GM19463 (cell line): Measurements from ENCODE around the gene ZIC4.

Experiments used
- ATAC-seq: cut with Tn5 transposase; IDR thresholded peaks from one replicate; pipeline ENCODE4 v1.9.1; 2021; ENCODE audit warnings: mild to moderate bottlenecking, moderate library complexity; ENCODE audit not compliant: unreplicated experiment

ZIC4 gene

DNA sequence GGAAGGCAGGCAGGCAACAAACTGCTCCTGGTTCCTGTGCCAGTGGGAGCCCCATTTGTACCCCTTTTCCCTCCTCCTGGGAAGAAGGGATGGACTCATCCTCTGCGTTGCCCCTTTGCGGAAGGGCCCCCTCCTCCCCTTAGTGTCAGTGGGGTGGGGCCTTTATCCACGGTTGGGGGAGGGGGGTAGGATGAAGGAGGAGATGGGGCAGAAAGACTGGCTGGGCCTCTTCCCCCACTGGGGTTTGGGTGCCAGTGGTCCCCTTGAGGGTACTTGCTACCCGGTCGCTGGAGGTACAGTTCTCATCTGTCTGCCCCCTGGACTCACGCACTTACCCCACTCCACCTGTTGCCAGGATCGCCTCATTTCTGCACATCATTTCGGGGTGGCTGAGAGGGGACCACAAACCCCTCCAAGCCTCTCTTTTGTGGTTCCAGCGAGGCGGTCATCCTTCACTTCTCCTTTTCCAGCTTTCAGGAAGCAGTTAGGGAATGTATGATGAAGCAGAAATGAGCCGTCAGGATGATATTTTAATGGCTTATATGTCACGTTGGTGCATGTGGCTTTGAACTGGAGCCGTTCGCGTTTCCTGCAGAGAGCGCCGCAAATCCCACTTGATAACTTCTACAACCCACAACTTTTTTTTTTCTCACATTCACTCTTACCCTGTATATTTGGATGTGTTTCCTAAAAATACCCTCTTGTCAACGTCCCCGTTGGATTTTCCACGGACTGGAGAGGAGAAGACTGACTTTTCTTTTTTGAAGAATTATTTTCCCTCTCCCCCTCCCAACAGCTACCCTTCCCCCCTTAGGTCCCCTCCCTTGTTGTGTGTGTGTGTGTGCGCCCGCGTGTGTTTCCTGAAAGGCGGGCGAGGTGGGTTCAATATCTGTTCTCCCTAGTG, at the start of gene ZIC4:
ZIC4 (minus strand) TSS at position 516 of the 904 bp plus-strand sequence. CDS start 3,746 bp downstream, outside the sequence.
- no peak for ATAC-seq

DNA sequence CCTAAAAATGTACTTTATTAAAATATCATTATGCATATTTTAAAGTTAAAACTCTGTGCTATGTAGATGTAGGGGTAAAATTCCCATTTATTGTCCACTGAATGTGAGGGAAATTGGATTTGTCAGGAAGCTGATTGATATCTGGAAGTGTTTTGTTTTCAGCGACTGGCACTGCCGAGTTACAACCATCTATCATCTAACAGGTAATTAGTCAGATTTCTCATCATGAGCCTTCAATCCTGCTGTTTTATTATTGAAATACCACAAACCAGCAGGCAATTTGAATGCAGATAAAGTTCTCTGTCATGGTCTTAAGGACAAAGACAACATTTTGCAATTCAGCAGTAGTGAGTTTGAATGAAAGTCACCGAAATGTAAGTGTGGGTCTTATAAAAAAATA, 43.3 kb upstream of the ZIC4 start:
- no peak for ATAC-seq

DNA sequence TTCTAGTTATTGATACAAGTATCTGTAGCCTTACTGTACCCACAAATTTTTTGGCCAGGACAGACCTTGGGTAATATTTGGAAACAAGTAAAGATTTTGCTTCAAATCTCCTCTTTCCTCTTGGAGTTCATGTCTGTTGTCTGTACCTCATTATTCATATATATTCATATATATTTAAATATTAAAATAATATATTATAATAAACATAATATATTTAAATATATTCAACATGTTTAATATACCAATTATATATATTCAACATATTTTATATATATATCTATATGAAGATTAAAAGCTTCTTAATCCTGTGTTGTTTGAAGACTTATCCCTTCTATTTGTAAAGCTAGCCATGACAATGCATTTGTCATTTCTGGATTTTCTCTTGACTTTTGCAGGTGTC, 40.9 kb upstream of the ZIC4 start:
- ATAC-seq = no peak

- no peak for ATAC-seq
Measured at GRCh38 chr3:147431751-147432150, 25.4 kb upstream of the ZIC4 start.

DNA sequence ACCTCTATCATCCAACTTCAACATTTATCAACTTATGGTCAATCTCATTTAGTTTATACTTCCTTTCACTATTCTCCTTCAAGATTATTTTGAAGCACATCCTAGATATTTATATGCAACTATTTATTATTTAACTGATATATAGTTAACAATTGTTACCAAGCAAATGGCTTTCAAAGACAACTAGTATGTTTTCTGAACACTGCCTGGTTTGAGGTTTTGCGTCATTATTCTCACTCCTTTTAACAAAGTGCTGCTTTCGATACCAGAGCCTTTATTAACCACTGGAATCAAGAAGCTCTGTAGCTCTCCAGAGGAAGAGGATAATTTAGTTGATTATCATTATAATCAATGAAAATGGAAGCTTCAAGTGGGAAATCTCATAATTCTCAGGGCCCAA, 22.4 kb upstream of the ZIC4 start:
- ATAC-seq = no peak

- no peak for ATAC-seq
Measured at GRCh38 chr3:147428326-147428725, 22.0 kb upstream of the ZIC4 start.

- ATAC-seq = no peak
Measured at GRCh38 chr3:147427746-147428145, 21.4 kb upstream of the ZIC4 start.

DNA sequence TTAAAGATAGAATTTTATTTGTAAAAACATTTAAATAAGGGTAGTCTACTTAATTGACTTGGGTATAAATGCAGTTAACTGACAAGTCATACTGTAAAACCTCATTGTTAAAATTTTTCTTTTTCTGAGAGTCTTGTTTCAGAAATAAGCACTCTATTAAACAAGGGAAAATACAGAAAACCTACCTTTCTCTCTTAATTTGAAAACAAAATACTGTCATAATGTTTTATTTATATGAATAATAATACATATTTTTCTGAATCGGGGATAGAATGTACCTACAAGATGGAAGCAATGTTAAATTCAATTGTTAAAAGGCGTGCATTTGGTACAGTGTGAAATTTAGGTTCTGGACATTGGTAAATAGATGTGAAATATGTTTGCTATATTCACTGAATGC, 20.6 kb upstream of the ZIC4 start:
- no peak for ATAC-seq

DNA sequence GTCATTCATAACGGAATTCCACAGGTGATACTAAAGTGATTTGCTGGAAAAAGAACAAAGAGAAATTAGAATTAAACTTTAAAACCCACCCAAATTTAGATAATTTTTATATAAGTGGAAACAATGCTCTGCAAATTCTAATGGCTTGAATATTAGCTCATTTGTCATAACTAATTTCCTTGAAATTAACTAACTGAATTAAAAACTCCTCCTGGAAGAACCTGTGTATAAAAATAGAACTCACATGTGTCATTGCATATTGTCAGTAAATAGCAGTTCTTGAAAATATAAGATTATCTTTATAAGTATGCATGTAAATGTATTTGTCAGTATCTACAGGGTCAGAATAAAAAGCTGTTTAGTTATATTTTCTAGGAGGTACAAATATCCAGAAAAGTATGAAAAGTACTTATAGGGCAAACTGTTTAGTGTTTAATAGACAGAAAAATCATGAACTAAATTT, 19.1 kb upstream of the ZIC4 start:
- no peak for ATAC-seq

DNA sequence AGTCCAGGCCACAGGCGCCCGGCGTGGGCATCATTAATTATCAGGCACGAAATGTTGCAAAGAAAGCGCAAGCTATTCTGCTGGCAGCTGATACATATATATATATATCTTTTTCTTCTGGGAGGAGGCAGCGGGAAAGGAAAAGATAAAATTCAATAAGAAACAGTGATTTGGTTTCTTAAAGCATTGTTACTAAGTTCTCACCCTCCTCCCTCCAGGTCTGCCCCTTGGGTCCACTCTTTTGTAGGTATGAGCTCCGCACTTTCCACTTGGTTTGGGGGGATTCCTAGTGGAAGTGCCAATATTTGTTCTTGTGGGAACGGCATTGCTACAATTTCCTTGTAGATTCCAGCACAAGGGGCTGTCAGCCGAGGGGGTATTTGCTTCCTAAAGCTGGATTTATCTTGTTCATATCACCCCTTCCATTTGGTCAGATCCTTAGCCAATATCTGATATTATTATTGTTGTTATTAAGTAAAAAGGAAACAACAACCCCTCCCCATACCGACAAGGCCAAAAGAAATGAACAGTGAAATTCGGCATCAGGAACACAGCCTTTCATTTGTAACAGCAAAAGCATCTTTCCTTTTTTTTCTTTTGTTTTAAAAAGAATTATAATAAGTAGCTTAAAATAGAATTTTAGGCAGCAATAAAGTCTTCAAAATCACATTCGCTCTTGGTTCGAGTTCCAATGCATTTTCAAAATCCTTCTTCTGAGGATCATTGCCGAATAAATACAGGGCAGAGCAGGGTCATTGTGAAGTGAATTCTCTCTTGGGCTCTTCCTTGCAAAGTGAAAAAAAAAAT, 18.4 kb upstream of the ZIC4 start:
- ATAC-seq = no peak

GRCh38 chr3:147423798-147424580, 17.6 kb upstream of the ZIC4 start:
- ATAC-seq = no peak

DNA sequence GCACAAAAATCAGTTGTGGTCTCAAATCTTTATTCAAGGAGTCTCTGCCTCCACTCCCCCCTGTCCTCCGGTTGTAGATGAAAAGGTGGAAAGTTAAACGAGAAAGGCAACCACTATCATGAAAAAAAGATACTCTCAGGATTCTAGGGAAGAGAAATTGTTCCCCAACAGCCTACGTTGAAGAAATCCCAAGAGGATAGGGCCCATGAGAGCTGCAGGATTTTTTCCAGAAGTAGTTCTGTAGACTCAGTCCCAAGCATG, 17.1 kb upstream of the ZIC4 start:
- ATAC-seq = no peak

DNA sequence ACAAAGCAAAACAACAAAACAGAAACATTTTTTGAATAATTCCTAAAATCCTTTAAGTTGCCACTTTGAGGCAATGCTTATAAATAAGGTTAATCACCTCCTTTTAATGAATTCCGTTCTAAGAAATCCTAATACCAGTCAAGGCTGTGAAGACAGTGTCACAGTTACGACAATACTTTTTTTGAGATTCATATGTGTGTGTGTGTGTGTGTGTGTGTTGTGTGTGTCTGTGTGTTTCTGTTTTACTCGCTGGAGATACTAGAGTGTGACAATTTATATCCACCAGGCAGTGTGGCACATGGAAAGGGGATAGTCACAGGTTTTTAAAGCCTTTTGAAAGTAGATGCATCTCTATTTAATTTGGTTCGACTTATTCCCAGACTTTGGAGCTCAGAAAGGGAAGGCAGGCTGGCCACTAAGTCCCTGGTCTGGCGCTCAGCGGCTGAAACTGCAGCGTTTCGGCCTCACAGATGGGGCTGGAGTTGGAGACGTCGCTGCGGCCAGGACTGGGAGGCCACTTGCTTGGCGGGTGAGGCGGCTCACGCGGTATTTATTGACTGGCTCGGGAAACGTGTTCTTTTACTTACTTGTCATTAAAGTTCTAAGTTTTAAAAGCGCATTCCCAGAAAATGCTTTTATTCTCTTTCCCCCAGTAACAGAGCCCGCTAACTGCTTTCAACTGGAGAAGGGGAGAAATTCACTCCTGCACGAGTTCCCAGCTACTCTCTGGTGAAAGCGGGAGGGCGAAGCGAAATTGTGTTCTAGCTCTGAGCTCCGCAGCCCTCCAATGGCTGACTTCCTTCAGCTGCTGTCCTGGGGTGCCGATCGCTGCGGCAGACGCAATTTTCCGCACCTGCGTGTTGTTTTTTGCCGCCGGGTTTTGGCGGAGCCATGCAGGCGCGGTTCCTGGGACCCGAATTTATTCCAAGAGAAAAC, 16.5 kb upstream of the ZIC4 start:
- no peak for ATAC-seq

DNA sequence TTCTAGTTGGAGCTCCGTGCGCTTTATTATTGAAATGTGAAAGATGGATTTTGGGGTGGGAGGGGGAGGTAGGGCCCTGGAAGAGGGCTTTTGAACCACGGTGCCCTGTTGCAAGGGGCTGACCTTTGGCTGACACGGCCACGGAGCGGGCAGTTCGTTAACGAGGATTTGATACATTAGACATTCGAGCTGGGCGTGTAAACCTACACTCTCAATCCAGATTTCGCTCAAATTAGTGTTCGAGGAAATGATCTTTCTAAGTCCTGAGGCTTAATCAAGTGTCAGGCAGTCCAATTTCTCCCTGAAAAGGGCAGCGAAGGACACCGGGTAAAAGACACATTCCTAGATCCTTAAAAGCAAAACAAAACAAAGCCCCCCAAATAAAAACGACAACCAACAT, 15.9 kb upstream of the ZIC4 start:
- no peak for ATAC-seq

- no peak for ATAC-seq
Measured at GRCh38 chr3:147421184-147421912, 15.0 kb upstream of the ZIC4 start.

- no peak for ATAC-seq
Measured at GRCh38 chr3:147420353-147421183, 14.2 kb upstream of the ZIC4 start.

GRCh38 chr3:147419781-147420224, 13.5 kb upstream of the ZIC4 start:
- ATAC-seq = no peak

DNA sequence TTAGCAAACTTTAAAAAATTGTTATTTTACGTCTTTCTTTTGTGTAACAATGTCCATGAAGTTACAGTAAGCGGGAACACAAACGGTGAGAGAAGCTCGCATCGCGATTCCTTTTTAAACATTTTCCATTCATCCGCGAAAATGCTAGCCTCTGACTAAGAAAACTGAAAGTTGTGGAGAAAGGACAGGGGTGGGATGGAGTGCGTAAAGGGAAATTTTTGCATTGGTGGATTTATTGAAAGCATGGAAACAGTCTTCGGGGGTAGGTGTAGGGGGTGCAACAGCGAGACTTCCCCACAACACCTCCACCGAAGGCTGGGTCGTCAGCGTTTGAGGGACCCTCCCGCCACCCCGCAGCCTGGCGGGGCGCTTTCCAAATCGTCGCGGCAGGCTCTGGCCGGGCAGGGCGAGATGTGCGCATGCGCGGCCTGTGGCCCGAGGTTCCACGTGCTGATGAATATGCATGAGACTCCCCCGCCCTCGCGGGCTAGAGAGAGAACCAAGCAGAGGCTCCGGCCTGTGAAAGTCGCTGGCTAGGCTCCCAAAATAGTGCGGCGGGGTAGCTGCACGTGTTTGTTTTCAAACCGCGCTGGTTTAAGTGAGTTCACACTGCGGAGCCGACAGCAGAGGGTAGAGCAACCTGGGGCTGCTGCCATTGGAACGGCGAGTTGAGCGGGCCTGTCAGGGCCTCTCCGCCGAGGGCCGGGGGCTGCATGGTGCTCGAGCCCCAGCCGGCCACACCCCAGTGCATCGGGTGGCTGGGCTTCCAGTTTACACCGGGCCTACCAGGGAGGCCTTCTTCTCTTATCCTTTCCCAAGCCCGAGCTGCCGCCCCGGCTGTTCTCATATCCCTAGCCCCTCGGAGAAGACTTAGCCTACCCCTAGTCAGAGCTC, 12.7 kb upstream of the ZIC4 start:
- no peak for ATAC-seq
